Measurements from ENCODE around the gene GFM2.
"Not testable (repeated sequence)": the region's sequence is repeated elsewhere in the genome, so short reads cannot be mapped to it uniquely, and the experiment has no call there.

GFM2 gene

DNA sequence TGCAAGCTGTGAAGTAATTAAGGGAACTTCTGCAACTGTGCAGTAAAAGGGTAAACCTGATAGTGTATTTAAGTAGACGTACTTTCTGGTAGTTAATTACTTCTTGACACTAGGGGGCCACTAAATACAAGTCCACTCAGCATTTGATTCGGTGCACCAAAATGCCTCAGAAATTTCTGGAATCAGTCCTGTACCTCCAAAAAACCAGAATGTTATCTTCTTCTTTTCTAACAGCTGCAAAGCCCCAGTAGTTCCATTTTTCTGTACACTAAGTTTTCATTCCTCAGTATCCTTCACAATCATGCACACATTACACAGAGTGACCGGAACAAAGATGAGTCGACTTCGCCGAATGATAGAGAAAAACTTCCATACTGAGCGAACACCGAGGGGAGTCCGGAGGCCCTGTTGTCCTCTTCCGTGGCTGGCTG lies 484 bp downstream of the GFM2 start:
- H3K9ac ChIP-seq (ENCODE audit: low read depth, low read length), result peak overlapping the region; percentile 88
- no peaks in the 10 kb centered on the region for H3K27me3 ChIP-seq (ENCODE audit: insufficient read depth, low read length)
- peaks cover 7% of the 10 kb centered on the region for H3K4me1 ChIP-seq (ENCODE audit: insufficient read depth, low read length)
- H3K36me3 ChIP-seq (ENCODE audit: insufficient read depth, low read depth, low read length), result peaks cover 52% of the 10 kb centered on the region
- no peaks in the 10 kb centered on the region for H3K9me3 ChIP-seq (ENCODE audit: insufficient read depth, low read depth, low read length)
- peak overlapping the region; percentile 89 for H3K4me3 ChIP-seq (ENCODE audit: low read length)
- H3K27ac ChIP-seq (ENCODE audit: low read length), result no peak overlapping the region

DNA sequence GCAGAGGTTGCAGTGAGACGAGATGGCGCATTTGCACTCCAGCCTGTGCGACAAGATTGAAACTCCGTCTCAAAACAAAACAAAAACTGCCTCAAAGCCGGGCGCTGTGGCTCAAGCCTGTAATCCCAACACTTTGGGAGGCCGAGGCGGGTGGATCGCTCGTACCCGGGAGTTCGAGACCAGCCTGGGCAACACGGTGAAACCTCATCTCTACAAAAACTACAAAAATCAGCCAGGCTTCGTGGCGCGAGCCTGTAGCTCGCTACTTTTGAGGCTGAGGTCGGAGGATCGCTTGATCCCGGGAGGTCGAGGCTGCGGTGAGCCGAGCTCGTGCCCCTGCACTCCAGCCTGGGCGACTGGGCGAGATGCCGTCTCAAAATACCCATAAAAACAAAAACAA lies 988 bp downstream of the GFM2 start:
- no peaks in the 10 kb centered on the region for H3K9me3 ChIP-seq (ENCODE audit: insufficient read depth, low read depth, low read length)
- H3K27ac ChIP-seq (ENCODE audit: low read length), result no peak overlapping the region
- peaks cover 7% of the 10 kb centered on the region for H3K4me1 ChIP-seq (ENCODE audit: insufficient read depth, low read length)
- peaks cover 52% of the 10 kb centered on the region for H3K36me3 ChIP-seq (ENCODE audit: insufficient read depth, low read depth, low read length)
- no peaks in the 10 kb centered on the region for H3K27me3 ChIP-seq (ENCODE audit: insufficient read depth, low read length)
- peak overlapping the region; percentile 88; the same call in 1 of the 2 replicates for H3K9ac ChIP-seq (ENCODE audit: low read depth, low read length)
- peak overlapping the region; percentile 89 for H3K4me3 ChIP-seq (ENCODE audit: low read length)

DNA sequence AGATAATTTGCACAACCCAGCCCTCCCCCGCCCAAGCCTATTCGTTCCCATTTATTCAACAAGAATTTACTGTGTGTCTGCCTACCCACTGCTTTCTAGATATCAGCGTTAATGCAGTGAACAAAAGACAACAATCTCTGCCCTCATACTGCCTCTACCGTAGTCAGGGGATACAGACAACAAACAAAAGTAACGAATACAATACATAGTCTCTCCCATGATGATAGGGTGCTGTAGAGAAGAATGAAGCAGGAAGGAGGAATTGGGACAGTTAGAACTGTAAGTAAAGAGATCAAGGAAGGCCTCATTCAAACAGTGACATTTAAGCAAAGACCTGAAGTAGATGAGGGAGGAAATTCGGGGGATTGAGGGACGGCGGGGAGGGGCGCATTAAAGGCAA lies 1.7 kb downstream of the GFM2 start:
- Histone ChIP-seq H3K9me3 (ENCODE audit: insufficient read depth, low read depth, low read length) (no peaks in the 10 kb centered on the region), H3K9ac (ENCODE audit: low read depth, low read length) (no peak overlapping the region), H3K4me1 (ENCODE audit: insufficient read depth, low read length) (peaks cover 7% of the 10 kb centered on the region), H3K27ac (ENCODE audit: low read length) (no peak overlapping the region), H3K36me3 (ENCODE audit: insufficient read depth, low read depth, low read length) (peaks cover 51% of the 10 kb centered on the region), H3K4me3 (ENCODE audit: low read length) (0 out of 2 replicates have a peak overlapping the region, but pooled peaks have one; percentile 3), H3K27me3 (ENCODE audit: insufficient read depth, low read length) (no peaks in the 10 kb centered on the region)

DNA sequence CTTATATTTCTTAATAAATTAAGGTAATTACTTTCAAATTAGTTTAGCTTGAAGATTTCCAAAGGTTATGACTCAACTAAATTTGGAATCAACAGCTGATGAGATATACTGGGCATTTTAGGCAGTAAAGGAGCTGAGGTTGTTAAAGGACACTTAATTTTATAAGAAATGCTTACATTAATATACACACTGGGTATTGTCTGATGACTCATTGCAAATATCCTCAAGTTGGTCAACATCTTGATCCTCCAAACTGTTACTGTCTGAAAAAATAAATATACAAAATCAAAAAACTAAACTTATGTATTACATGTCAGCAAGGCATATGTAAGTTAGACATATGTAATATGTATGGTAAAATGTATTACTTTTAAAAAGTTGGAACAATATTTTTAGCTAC lies 3.4 kb downstream of the GFM2 start:
- no peak overlapping the region for H3K27ac ChIP-seq (ENCODE audit: low read length)
- no peaks in the 10 kb centered on the region for H3K9me3 ChIP-seq (ENCODE audit: insufficient read depth, low read depth, low read length)
- H3K36me3 ChIP-seq (ENCODE audit: insufficient read depth, low read depth, low read length), result peaks cover 53% of the 10 kb centered on the region
- no peaks in the 10 kb centered on the region for H3K27me3 ChIP-seq (ENCODE audit: insufficient read depth, low read length)
- H3K4me3 ChIP-seq (ENCODE audit: low read length), result no peak overlapping the region
- H3K9ac ChIP-seq (ENCODE audit: low read depth, low read length), result no peak overlapping the region
- peaks cover 7% of the 10 kb centered on the region for H3K4me1 ChIP-seq (ENCODE audit: insufficient read depth, low read length)

- H3K27ac ChIP-seq (ENCODE audit: low read length), result no peak overlapping the region
- no peaks in the 10 kb centered on the region for H3K4me1 ChIP-seq (ENCODE audit: insufficient read depth, low read length)
- H3K9ac ChIP-seq (ENCODE audit: low read depth, low read length), result no peak overlapping the region
- H3K27me3 ChIP-seq (ENCODE audit: insufficient read depth, low read length), result no peaks in the 10 kb centered on the region
- H3K4me3 ChIP-seq (ENCODE audit: low read length), result no peak overlapping the region
- no peaks in the 10 kb centered on the region for H3K9me3 ChIP-seq (ENCODE audit: insufficient read depth, low read depth, low read length)
- peaks cover 62% of the 10 kb centered on the region for H3K36me3 ChIP-seq (ENCODE audit: insufficient read depth, low read depth, low read length)
Measured at GRCh38 chr5:74762599-74762998, 4.3 kb downstream of the GFM2 start.

DNA sequence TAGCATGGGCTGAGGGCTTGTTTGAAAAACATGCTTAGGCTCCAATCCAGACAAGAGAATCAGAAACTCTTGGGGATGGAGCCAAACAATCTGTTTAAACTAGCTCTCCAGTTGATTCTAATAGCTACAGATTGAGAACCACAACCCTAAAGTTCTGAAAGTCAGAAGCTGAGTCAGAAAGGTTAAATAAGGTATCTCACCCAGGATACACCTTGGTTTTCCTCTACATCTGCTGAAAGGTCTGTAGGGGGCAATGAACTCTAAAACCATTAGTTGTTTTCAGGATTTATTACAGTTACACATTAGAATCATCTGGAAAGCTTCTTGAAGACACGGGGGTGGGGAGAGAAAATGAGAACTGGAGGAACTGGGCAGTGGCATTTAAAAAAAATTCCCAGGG lies 5.7 kb downstream of the GFM2 start:
- Histone ChIP-seq H3K27ac (ENCODE audit: low read length) (no peak overlapping the region), H3K9ac (ENCODE audit: low read depth, low read length) (no peak overlapping the region), H3K27me3 (ENCODE audit: insufficient read depth, low read length) (no peaks in the 10 kb centered on the region), H3K9me3 (ENCODE audit: insufficient read depth, low read depth, low read length) (no peaks in the 10 kb centered on the region), H3K4me1 (ENCODE audit: insufficient read depth, low read length) (no peaks in the 10 kb centered on the region), H3K36me3 (ENCODE audit: insufficient read depth, low read depth, low read length) (peaks cover 74% of the 10 kb centered on the region), H3K4me3 (ENCODE audit: low read length) (no peak overlapping the region)

- not testable (repeated sequence) for H3K9me3 ChIP-seq (ENCODE audit: insufficient read depth, low read depth, low read length); H3K4me3 ChIP-seq (ENCODE audit: low read length); H3K27ac ChIP-seq (ENCODE audit: low read length); H3K4me1 ChIP-seq (ENCODE audit: insufficient read depth, low read length); H3K9ac ChIP-seq (ENCODE audit: low read depth, low read length); H3K27me3 ChIP-seq (ENCODE audit: insufficient read depth, low read length)
- H3K36me3 ChIP-seq (ENCODE audit: insufficient read depth, low read depth, low read length), result peaks cover 73% of the 10 kb centered on the region
Measured at GRCh38 chr5:74748742-74749141, 18.2 kb downstream of the GFM2 start.

DNA sequence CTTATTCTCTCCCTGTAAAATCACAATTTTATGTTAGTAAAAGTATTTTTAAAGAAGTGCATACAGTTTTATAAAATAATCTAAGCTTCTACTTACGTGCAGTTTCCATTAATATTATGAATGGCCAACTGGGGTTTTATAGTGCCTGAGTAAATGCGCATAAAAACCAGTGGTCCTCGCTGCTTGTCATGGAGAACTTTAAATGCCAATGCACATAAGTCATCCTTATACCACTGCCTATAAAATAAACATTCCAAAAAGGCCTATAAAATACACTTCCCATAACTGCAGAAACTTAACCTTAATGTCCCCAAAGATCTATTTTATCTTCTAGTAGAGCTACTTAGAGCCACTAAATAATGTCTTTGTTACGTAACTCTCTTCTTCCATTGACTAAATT lies 28.5 kb downstream of the GFM2 start:
- no peaks in the 10 kb centered on the region for H3K4me1 ChIP-seq (ENCODE audit: insufficient read depth, low read length)
- peaks cover 76% of the 10 kb centered on the region for H3K36me3 ChIP-seq (ENCODE audit: insufficient read depth, low read depth, low read length)
- H3K9ac ChIP-seq (ENCODE audit: low read depth, low read length), result no peak overlapping the region
- no peak overlapping the region for H3K4me3 ChIP-seq (ENCODE audit: low read length)
- no peaks in the 10 kb centered on the region for H3K27me3 ChIP-seq (ENCODE audit: insufficient read depth, low read length)
- H3K9me3 ChIP-seq (ENCODE audit: insufficient read depth, low read depth, low read length), result no peaks in the 10 kb centered on the region
- no peak overlapping the region for H3K27ac ChIP-seq (ENCODE audit: low read length)

GRCh38 chr5:74736759-74737158 lies 30.2 kb downstream of the GFM2 start:
- Histone ChIP-seq H3K9me3 (ENCODE audit: insufficient read depth, low read depth, low read length) (no peaks in the 10 kb centered on the region), H3K27ac (ENCODE audit: low read length) (no peak overlapping the region), H3K27me3 (ENCODE audit: insufficient read depth, low read length) (no peaks in the 10 kb centered on the region), H3K4me1 (ENCODE audit: insufficient read depth, low read length) (no peaks in the 10 kb centered on the region), H3K36me3 (ENCODE audit: insufficient read depth, low read depth, low read length) (peaks cover 84% of the 10 kb centered on the region), H3K9ac (ENCODE audit: low read depth, low read length) (no peak overlapping the region), H3K4me3 (ENCODE audit: low read length) (no peak overlapping the region)

- Histone ChIP-seq H3K4me1 (ENCODE audit: insufficient read depth, low read length) (no peaks in the 10 kb centered on the region), H3K9me3 (ENCODE audit: insufficient read depth, low read depth, low read length) (no peaks in the 10 kb centered on the region), H3K27ac (ENCODE audit: low read length) (no peak overlapping the region), H3K36me3 (ENCODE audit: insufficient read depth, low read depth, low read length) (peaks cover 85% of the 10 kb centered on the region), H3K27me3 (ENCODE audit: insufficient read depth, low read length) (no peaks in the 10 kb centered on the region), H3K4me3 (ENCODE audit: low read length) (no peak overlapping the region), H3K9ac (ENCODE audit: low read depth, low read length) (no peak overlapping the region)
Measured at GRCh38 chr5:74725331-74725730, 41.6 kb downstream of the GFM2 start.

DNA sequence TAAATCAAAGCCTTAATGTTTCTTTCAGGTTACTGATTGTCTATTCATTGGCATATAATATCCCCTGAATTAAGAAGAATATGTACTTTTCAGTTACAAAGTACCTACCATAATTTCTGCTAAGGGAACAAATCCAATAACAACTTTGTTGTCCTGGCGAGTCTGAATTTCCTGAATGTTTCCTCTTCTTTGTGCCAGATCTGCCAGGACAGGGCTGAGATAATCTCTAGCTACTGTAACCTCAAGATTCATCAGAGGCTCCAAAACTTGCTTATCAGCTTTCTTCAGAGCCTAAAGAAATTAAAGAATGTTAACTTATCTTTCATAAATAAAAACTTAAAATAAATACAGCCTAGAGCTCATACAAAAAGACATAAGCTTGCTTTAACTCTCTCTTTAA lies 44.6 kb downstream of the GFM2 start:
- Histone ChIP-seq H3K9me3 (ENCODE audit: insufficient read depth, low read depth, low read length) (no peaks in the 10 kb centered on the region), H3K9ac (ENCODE audit: low read depth, low read length) (no peak overlapping the region), H3K27me3 (ENCODE audit: insufficient read depth, low read length) (no peaks in the 10 kb centered on the region), H3K4me1 (ENCODE audit: insufficient read depth, low read length) (no peaks in the 10 kb centered on the region), H3K4me3 (ENCODE audit: low read length) (no peak overlapping the region), H3K36me3 (ENCODE audit: insufficient read depth, low read depth, low read length) (peaks cover 89% of the 10 kb centered on the region), H3K27ac (ENCODE audit: low read length) (no peak overlapping the region)

DNA sequence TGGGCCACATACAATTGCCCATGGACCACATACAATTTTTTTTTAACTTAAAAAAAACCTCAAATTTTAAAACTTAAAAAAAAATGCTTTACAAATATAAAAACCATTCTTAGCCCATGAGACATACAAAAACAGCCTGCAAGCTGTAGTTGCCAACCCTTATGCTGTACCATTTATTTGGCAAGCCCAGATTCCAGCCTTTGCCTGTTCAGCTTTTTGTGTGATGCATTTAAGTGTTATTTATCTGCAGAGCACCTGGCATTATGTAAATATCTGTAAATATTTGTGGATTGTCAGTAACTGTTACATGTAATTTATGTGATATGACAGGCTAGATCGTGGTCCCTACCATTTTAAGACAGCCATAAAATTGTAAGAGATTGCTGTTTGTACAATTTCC lies 49.3 kb downstream of the GFM2 start:
- no peaks in the 10 kb centered on the region for H3K9me3 ChIP-seq (ENCODE audit: insufficient read depth, low read depth, low read length)
- peaks cover 58% of the 10 kb centered on the region for H3K36me3 ChIP-seq (ENCODE audit: insufficient read depth, low read depth, low read length)

DNA sequence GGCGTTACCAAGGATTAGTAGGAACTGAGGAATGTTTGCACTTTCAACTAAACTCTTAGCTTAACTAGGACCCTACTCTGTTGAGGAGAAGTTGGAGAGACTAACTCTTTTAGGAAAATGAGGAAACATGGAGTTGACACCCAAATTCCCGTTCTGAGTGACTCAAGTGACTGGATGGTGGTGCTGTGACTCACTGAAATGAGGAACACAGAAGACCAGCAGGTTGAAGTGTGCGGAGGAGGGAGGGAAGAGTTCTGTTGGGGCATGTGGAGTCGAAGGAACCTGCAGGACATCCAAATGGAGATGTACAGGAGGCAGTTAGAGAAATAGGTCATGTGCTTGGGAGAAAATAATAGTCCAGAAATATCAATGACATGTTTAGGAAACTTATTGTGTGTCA lies 73.7 kb downstream of the GFM2 start:
- Histone ChIP-seq H3K4me1 (ENCODE audit: insufficient read depth, low read length) (no peaks in the 10 kb centered on the region), H3K4me3 (ENCODE audit: low read length) (no peak overlapping the region), H3K9me3 (ENCODE audit: insufficient read depth, low read depth, low read length) (no peaks in the 10 kb centered on the region), H3K9ac (ENCODE audit: low read depth, low read length) (no peak overlapping the region), H3K36me3 (ENCODE audit: insufficient read depth, low read depth, low read length) (peaks cover 46% of the 10 kb centered on the region), H3K27ac (ENCODE audit: low read length) (no peak overlapping the region), H3K27me3 (ENCODE audit: insufficient read depth, low read length) (no peaks in the 10 kb centered on the region)

More for the DNA sequence above, 49.3 kb downstream of the GFM2 start:
- Histone ChIP-seq H3K27ac (ENCODE audit: low read length) (no peak overlapping the region), H3K4me1 (ENCODE audit: insufficient read depth, low read length) (no peaks in the 10 kb centered on the region), H3K9ac (ENCODE audit: low read depth, low read length) (no peak overlapping the region), H3K27me3 (ENCODE audit: insufficient read depth, low read length) (no peaks in the 10 kb centered on the region), H3K4me3 (ENCODE audit: low read length) (no peak overlapping the region)

Measured in iPS-20b (cell line).